Activated effector memory CD4-positive, alpha-beta T cell treated with anti-CD3 and anti-CD28 coated beads, Interleukin-2, amount 50 U/mL, for 16 hours (primary cell): ENCODE data around the gene BCL6.

ENCODE experiments used
- DNase-seq: peaks from one replicate; pipeline ENCODE4 v3.0.0-alpha.2; 2020

BCL6 gene

GRCh38 chr3:187745201-187746058, at the start of gene BCL6:
Gene BCL6, minus strand, starts transcription at chr3:187745468. Its CDS starts 11,775 bp downstream, at chr3:187733693.
- DNase-seq = peak; percentile 94

DNA sequence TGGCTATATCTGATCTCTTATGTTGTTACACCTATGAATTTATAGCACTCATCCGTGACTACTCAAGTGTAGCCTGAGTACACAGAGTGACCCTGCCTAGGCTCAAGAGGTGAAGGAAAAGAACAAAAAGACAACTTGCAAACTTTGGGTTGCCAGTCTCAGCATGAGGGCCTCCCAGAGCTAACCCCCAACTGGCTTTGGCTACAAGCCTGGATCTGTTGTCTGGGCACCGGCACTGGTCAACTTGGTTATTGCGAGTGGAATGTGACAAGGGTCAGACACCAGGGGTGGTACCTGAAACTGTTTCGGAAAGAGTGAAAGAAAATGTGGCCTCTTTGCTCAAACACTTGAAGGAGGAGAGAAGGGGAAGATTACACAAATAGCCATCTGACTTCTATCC, 49.5 kb upstream of the BCL6 start:
- DNase-seq = no peak

- DNase-seq = no peak
These were observed 48.4 kb upstream of the BCL6 start for GRCh38 chr3:187793618-187794017.

GRCh38 chr3:187792521-187792920, 47.3 kb upstream of the BCL6 start:
- no peak for DNase-seq

- no peak for DNase-seq
These were observed 44.6 kb upstream of the BCL6 start for GRCh38 chr3:187789872-187790271.

- no peak for DNase-seq
These were observed 44.0 kb upstream of the BCL6 start for GRCh38 chr3:187788984-187789857.

GRCh38 chr3:187783098-187783497, 37.8 kb upstream of the BCL6 start:
- DNase-seq = no peak

GRCh38 chr3:187782006-187782405, 36.7 kb upstream of the BCL6 start:
- DNase-seq = no peak

- no peak for DNase-seq
These were observed 35.7 kb upstream of the BCL6 start for GRCh38 chr3:187781001-187781400.

DNA sequence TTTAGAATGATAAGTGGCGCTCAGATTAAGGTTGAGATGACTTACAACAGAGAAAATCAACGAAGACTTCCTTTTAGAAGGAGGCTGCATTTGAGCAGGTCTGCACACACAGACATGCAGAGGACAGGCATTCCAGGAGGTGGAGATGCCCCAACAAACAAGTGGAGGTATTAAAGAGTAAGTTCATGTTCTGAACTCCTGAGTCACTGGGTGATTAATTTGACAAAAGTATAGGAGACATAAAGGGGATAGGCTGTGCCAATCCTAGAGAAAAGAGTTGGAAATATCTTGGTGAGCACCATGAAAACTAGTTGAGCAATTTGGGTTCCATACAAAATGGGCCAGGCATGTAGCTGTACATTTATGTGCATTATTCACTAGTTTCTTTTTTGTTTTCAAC, 33.5 kb upstream of the BCL6 start:
- no peak for DNase-seq

DNA sequence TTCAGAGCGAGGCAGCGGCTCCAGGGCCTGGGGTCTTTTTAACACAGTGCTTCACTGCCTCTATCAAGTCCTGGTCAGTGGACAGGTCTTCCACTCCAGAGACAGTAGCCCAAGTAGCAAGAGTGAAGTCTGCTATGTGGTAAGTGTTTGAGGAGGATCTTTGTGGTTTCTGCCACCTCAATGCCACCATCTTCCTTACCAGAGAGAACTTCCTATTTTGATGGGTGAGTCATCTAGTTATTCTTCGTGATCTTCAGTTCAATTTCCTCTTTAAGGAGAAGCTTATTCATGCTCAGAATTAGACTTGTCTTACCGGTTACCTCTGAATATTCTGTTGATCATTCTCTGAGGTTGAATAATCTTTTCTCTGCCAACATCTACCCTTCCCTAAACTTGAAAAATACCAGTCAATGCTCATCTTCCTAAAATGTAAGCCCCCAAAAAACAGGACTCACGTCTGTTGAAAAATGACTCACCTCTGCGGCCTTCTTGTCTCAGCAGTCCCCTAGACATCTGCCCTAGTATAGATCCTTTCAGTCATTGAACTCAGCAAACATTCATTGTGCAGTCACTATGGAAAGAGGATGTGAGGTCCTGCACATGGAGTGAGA, 32.2 kb upstream of the BCL6 start:
- peak; percentile 68 for DNase-seq

DNA sequence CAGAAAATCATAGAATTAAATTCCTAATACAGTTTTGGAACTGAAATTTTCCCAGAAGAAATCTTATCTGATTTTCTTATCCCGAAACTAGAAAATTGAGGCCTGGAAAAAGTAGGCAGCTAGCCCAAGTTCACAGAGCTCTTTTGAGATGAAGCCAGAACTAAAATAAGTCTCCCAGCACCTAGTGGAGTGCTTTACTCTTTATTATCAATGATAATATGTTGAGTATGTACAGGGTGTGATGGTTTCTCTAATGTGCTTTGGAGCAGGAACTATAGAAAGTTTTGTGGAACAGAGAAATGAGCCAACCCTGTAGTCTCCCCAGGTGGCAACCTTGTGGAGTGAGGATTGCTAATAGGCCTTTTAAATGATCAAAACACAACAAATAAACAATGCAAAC, 30.3 kb upstream of the BCL6 start:
- no peak for DNase-seq

GRCh38 chr3:187774185-187774789, 29.0 kb upstream of the BCL6 start:
- DNase-seq = no peak

- DNase-seq = no peak
These were observed 28.2 kb upstream of the BCL6 start for GRCh38 chr3:187773233-187774184.

- peak; percentile 70 for DNase-seq
These were observed 25.0 kb upstream of the BCL6 start for GRCh38 chr3:187770224-187770623.

DNA sequence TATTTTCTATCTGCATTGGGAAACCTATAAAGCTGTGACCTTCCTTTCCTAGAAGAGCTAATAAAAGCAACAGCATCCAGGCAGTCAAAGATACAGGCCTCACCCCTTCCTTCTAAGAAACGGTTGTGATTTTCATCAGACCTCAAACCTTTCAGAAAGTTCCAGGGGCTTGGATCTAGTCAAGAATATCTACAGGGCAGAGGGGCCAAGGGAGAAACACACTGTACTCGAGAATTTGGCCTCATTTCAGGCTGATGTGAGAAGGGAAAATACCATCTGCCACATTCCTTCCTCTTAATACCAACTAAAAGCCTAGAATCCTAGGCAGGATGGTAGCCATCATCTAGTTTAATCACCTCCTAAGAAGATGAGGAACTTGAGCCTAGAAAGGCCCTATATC, 24.5 kb upstream of the BCL6 start:
- DNase-seq = no peak

DNA sequence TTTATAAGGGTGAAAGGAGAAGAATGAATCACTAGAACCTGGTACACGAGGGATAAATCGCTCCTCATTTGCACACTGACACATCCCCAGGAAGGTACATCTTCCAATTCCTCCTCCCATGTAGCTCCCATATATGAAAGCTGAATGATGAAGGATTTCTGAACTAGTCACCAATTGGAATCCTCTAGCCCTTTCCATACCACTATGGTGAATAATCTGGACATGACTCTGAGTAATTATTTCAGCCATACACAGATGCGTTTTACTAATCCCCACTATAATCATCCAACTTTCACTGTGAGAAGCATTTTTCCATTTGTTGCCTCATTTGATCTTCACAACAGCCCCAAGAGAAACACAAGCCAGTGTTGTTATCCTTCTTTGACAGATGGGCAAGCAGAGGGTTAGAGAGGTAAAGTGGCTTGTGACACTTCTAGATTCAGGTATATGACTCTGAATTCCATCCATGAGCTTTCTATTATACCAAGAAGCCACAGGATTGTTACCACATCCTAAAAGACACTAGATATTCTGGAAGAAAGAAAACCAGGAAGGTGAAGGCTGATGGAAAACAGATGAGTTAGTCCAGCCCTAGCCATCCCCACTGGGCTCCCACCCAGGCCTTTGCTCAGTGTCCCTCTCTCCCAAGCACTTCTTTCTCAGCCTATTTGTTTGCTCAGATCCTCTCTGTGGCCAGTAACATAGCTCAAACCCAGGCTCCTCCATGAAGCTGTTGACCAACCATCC, 22.2 kb upstream of the BCL6 start:
- no peak for DNase-seq

DNA sequence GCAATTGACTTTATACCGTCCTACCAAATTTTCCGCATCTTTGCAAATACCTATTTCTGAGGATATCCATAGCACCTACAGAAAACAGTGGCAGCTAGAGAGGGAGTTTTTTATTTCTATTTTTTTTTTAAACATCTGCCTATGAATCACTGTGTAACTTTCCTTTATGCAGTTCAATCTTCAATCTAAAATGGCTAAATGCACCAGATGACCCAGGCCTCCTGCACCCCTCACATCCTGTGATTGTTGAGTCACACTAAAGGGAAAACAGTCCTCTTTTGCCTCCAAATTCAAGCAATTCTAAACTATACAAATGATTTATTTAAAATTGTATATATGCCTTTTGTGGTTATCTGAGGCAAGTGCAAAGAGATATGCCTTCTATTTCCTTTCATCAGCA, 20.1 kb upstream of the BCL6 start:
- no peak for DNase-seq

GRCh38 chr3:187763850-187764648, 18.8 kb upstream of the BCL6 start:
- no peak for DNase-seq

DNA sequence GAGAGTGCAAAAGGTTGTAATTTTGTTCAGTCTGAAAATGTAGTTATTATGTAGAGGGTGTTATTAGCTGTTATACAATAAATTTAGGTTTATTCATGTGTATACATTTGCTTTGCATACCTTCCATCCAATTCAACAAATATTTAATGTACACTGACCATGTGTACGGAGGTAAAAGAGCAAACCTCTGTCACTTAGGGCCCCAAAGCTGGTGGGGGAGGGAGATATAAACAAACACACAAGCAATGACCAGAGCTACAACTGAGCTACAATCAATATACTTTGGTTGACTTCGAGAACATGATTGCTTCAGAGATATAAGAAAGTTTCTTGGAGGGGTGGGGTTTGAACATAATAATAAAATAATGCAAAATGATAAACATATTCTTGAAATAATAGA, 17.5 kb upstream of the BCL6 start:
- DNase-seq = no peak
